HG02840 (cell line): Measurements from ENCODE around the gene TXNRD1.
"Not testable (repeated sequence)": the region's sequence is repeated elsewhere in the genome, so short reads cannot be mapped to it uniquely, and the experiment has no call there.

Experiments
- ATAC-seq: cut with Tn5 transposase; IDR thresholded peaks from one replicate; pipeline ENCODE4 v1.9.1; 2021; ENCODE audit warnings: mild to moderate bottlenecking, moderate library complexity, moderate number of reproducible peaks; ENCODE audit not compliant: unreplicated experiment, low FRiP score

The TXNRD1 gene

DNA sequence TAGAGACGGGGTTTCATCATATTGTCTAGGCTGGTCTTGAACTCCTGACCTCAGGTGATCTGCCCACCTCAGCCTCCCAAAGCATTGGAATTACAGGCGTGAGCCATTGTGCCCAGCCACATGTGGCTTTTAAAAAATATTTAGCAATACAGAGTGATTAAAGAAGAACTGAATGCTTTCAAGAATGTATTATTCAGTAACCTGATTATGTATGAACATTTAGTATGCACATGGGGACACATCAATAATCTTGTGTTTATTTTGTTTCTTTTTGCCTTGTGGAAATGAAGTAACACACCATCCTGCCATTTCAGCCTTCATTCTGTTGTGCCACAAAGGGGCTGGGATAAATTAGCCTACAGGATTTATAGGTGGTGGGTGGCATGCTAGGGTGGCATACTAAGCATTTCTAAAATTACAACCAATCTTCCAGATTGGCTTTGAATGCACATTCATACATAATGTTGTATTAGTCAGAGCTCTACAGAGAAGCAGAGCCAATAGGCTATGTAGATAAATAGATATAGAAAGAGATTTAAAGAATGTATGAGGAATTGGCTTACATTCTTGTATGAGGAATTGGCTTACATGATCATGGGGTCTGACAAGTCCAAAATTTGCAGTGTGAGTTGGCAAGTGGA lies 25.5 kb upstream of the TXNRD1 start:
- ATAC-seq, result no peak

DNA sequence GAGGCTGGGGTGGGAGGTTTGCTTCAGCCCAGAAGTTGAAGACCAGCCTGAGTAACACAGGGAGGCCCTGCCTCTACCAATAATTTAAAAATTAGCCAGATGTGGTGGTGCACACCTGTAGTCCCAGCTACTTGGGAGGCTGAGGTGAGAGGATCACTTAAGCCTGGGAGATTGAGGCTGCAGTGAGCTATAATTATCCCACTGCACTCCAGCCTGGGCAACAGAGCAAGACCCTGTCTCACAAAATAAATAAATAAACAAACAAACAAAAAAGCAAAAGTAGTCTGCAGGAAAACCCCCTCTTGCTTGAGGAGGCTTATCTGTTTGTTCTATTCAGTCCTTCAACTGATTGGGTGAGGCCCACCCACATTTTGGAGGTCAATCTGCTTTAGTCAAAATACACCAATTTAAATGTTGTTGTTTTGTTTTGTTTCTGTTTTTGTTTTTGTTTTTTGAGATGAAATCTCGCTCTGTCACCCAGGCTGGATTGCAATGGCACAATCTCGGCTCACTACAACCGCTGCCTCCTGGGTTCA lies 24.9 kb upstream of the TXNRD1 start:
- ATAC-seq, result no peak

DNA sequence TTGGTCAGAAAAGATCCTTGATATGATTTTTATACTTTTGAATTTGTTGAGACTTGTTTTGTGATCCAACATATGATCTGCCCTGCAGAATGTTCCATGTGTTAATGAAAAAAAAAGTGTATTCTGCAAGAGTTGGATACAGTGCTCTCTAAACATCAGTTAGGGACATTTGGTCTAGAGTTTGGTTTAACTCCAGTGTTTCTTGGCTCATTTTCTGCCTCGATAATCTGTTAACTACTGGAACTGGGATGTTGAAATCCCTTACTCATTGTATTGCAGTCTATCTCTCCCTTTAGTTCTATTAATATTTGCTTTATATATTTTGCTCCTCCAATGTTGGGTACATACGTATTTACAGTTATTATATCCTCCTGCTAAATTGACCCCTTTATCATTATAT lies 18.3 kb upstream of the TXNRD1 start:
- ATAC-seq, result no peak

DNA sequence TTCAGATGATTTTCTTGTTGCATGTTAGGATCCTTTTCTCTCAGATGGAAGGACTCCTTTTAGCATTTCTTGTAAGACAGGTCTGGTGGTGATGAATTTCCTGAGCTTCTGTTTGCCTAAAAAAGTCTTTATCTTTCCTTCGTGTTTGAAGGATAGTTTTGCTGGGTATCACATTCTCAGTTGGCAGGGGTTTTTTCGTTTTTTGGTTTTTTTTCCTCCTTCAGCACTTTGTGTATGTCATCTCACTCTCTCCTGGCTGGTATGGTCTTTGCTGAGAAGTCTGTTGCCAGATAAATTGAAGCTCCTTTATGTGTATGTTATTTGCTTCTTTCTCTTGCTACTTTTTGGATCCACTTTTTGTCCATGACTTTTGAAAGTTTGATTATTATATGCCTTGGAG lies 15.6 kb upstream of the TXNRD1 start:
- ATAC-seq, result no peak

DNA sequence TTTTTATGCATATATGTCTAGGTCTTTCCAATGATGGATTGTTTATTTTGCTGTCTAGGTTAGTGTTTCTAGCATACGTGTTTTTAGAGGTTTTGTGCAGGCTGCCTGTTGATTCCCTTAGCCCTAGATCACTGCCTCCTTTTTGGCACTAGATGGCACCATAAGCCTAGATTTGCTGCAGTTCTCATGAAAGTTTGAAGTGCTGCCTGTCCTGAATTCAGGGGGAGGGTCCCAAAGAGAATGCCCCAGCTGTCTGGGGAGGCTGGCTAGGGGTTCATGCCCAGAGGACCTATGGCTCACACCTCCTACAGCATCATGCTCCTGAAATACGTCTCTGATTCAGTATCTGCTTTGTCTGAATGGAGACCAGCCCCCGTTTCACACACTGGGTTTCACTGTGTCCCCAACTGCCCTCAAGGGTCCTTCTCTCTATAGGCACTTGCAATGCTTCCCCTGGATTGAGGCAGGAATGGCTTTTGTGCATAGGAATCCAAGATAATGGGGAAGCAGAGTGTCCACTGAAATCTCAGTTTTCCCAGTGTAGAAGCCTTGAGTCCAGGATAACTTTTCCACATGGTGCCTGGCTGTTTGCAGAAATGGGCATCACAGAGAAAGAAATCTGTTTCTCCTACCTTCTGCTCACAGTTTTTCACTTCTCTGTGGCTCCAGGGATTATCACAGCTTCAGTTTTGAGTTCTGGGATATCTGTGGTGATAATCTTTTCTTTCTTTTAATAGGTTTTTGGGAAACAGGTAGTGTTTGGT lies 14.2 kb upstream of the TXNRD1 start:
- no peak for ATAC-seq

DNA sequence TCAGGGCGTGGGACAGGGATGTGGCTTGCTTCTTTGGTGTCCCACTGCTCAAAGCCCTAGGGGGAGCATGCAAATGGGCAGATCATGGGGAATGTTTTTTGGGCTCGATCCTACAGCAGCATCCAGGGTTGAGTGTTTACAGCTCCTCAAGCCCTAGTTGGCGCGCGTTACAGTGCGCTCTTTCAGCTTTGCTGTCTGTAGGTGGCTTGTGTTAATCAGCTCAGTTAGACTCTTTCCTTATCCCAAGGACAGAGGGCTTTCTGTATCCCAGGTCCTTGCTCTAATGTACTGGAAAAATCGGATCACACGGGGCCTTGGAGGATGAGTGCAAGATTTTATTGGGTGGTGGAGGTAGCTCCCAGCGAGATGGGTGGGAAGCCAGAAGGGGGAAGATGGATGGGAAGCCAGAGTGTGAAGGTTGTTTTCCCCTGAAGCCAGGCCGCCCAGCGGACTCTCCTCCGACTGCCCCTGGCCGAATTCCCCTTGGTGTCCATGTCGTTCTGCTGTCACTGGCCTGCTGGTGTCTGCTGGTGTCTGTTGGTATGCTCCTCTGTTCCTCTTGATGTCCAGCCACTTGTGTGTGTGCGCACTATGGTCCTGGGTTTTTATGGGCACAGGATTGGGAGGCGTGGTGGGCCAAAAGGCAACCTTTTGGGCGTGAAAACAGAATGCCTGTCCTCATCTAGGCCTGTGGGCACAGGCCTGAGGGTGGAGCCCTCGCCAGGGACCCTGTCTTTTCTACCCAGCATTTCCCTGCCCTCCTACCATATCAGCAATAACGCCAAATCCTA lies 10.7 kb upstream of the TXNRD1 start:
- ATAC-seq, result no peak

DNA sequence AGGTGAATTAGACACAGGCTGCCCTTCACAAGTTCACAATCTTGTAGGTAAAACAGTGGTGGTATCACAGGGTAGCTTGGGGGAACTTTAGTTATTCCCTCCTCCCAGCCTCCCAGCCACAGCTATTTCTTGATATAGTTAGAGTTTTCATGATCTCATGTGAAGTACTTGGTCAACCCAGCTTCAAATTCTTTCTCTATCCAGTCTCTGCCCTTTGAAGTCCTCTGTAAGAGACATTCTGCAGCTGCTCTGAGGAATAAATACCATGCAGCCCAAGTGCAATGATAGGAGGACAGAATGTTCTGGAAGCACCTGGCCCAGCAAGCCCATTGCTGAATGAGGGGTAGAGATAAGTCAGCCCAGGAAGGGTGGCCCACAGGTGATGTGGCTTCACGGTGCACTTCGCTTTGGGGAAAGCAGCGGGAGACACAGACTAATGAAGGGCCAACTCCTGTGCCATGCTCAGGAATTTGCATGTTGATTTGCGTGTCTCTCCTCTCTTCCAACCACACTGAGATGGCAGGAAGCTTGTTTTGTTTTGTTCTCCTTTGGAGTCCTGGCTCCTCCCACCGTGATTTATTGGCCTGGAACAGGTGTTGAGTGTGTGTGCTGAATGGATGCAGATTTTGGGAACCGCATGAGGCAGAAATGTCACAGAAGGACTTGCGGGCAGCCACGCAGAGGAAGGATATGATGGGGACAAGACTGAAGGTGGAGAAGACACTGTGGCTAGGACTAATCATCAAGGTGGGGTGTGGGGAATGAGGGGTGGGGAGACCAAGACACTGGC lies 8.0 kb upstream of the TXNRD1 start:
- ATAC-seq, result no peak

DNA sequence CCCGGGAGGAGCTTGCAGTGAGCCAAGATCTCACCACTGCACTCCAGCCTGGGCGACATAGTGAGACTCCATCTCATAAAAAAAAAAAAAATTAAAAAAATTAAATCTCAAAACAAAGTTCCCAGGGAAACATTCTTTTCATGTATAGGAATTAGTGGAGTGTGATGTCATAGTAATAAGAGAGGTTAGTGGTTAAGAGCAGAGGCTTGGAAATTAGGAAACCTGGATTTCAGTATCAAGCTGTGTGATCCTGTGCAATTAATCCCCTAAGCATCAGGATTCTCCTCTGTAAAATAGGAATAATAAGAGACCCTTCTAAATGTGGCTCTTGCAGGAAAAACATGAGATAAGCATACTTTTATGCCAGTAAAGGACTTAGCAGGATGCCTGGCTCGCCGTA lies 3.1 kb upstream of the TXNRD1 start:
- ATAC-seq, result no peak

DNA sequence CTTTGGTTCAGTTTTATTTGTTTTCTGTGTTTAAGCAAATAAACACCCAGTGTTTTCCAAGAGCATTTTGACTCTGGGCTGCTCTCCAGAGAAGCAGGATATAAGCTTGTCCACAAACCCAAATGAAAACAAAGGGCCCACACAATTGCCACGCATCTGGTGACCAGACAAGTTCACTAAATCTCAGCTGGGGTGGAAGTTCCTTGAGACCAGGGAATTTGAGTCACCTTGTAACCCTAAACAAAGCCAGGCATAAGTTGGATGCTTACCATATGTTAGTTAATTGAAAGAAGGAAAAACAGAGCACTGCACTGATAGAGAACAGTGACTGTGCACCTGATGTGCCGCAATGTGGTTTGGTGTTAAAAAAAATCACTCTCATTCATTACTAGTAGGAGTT lies 1.6 kb upstream of the TXNRD1 start:
- no peak for ATAC-seq

DNA sequence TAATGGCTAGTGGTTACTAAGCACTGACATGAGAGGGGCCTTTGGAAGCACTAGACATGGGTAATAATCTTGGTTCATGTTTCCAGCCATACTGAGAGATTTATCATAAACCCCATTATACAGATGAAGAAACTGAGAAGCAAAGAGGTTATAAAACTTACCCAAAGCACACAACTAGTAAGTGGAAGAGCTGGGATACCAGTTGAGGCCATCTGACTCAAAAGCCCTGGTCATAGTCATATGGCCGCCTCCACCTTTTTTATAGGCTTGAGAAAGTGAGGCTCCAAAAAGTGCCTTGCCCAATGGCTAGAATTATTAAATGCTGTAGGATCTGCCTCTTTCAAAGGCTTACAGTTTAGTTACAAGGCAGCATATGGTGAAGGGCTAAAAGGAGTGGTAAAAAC lies 944 bp downstream of the TXNRD1 start:
- no peak for ATAC-seq

DNA sequence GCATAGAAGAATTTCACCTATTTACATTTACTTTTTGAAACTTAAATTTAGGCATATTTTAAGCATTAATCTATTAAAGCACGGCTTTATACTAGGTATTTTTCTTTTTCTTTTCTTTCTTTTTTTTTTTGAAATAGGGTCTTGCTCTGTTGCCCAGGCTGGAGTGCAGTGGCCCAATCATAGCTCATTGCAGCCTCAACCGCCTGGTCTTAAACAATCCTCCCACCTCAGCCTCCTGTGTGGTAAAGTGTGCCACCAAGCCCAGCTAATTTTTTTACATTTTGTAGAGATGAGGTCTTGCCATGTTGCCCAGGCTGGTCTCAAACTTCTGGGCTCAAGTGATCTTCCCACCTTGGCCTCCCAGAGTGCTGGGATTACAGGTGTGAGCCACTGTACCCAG lies 2.9 kb downstream of the TXNRD1 start:
- not testable (repeated sequence) for ATAC-seq

DNA sequence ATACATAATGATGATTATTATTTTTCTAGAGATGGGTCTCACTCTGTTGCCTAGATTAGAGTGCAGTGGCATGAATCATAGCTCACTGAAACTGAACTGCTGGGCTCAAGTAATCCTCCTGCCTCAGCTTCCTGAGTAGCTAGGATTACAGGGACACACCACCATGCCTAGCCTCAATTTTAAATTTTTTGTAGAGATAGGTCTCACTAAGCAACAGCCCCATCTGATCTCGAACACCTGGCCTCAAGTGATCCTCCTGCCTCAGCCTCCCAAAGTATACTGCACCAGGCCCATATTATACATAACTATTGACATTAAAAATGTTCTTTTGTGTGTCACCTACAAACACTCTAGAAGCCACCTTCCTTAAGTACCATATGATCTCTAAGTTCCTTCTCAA lies 3.4 kb downstream of the TXNRD1 start:
- ATAC-seq, result no peak

DNA sequence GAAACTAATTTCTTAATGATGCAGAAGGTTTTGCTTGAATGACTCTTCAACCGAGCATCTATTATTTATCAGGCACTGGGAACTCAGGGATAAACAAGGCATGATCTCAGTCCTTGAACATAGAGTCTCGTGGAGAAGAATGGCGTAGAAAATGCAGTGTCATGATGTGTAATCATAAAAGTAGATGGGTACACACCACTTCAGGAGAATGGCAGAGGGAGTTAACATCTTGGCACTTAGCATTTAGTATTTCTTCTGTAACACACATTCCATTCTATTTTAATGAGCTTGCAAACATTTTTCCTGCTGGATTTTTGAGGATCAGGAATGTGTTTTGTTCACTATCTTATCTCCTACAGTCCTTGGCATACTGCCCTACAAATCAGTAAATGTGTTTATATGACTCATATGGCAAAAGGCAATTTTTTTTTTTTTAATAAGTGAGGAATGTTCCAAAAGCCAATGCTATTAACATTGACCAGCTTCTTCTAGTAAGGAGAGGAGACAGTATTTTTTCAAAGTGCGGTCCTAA lies 3.8 kb downstream of the TXNRD1 start:
- ATAC-seq, result no peak

DNA sequence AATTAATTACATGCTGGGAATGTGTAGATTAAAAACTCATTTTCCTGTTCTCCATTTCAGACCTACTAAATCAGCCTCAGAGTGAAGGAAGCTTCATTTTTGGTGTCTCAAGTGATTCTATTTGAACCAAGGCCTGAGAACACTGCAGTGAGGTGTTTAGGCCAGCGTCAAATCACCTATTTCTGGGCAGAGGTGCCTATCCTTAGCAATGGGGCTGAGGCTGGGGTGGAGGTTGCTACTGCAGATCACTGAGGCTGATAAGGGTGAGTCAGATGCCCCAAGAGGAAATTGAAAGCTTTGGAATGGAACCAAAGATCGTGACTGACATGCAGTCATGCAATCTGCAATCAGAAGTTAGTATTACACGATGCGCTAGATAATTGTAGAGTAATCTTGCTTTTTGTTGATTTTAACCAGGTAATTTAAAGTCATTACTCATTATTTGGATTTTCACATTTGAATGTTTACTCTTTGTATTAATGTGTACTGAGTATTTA lies 4.4 kb downstream of the TXNRD1 start:
- no peak for ATAC-seq

DNA sequence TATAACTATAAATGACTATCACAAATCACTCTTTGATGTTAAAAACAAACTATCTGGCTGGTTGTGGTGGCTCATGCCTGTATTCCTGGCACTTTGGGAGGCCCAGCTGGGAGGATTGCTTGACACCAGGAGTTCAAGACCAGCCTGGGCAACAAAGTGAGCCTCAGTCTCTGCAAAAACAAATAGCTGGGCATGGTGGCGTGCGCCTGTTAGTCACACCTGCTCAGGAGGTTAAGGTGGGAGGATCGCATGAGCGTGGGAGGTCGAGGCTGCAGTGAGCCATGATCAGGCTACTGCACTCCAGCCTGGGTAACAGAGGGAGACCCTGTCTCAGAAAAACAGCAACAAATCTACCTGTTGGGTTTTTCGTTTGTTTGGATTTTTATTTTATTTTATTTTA lies 5.4 kb downstream of the TXNRD1 start:
- ATAC-seq, result no peak

DNA sequence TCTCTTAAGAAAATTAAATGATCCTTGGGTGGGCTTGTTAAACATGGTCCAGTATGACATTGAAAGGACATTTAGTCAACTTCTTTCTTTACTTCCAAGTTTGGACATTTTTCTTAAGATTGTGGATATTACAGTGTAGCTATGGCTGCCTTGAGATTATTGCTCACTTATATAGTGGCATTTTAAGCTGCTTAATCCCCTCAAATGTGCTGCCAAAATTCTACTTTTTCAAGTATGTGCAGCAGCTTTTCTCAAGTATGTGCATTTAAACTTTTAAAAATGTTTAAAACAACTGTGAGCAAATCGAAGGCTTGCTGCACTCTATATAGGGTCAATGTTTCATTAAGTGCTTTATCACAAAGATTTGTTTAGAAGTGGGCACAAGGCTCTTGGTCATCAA lies 7.4 kb downstream of the TXNRD1 start:
- ATAC-seq, result no peak

DNA sequence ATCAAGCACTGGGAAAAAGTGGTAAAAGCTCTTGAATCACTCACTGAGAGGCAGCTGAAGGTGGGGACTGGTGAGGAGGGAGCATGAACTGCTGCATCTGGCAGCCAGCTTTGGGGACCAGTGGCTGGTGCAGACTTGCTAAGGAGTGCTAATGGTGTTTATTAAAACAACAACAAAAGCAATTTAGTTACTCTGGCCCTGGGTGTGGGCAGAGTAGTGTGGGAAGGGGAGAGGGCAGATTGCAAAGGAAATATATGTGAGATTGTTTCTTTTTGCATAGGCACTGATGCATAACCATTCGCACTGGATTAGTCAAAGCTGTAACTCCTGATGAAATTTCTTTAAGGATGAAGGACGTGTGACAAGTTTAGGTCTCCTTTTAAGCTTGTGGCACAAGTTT lies 8.1 kb downstream of the TXNRD1 start:
- ATAC-seq, result no peak

DNA sequence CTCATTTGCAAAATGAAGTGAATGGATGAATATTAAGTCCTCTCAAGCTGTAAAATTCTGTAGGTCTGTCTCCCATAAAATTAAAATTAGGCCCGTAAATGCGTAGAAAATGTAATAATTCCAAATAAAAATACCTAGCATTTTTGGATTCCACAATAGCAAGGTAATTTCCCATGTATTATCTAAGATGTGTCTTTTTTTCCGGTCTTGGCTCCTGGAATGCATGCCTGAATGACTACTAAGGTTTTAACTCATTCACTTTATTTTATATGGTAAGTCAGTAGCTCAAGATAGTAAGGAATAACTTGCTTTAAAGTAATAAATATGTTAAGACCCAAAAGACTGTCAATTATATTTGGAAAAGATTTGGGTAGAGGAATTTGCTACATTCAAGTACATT lies 11.1 kb downstream of the TXNRD1 start:
- no peak for ATAC-seq

DNA sequence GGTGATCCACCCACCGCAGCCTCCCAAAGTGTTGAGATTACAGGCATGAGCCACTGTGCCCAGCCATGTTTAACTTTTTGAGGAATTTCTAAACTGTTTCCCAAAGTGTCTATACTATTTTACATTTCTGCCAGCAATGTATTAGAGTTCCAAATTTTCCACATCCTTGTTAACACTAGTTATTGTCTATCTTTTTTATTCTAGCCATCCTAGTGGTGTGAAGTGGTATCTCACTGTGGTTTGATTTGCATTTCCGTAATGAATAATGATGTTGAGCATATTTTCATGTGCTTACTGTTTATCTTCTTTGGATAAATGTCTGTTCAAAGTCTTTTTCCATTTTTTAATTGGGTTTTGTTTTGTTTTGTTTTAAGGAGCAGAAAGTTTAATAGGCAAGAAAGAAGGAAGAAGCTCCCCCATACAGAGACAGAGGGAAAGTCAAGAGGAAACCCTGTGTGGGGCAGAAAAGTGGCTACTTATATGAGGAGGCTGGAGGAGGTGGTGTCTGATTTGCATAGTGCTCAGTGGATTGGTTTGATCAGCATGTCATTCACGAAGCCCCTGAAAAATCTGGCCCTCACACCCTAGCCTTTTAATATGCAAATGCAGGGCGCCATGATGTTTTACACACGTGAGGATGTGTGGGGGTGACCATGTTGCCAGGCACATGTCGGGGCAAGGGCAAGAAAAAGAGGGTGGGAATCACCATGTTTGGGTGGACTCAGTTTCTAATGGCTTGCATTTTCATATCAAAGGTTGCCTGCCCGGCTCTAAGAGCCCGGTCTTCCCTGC lies 14.9 kb downstream of the TXNRD1 start:
- no peak for ATAC-seq
